Progenitor cell of endocrine pancreas (in vitro differentiated cells): ENCODE results near the gene NEUROG2. TPM values are rescaled to one million over a fixed set of nuclear protein-coding genes. Genes with fewer than 3 reads are reported as not detected.
"Not testable (repeated sequence)": the region's sequence is repeated elsewhere in the genome, so short reads cannot be mapped to it uniquely, and the experiment has no call there.

Experiments used
- DNase-seq: peaks from one replicate; pipeline ENCODE4 v3.0.0; 2021; ENCODE audit warnings: low spot score; ENCODE audit not compliant: unreplicated experiment
- H3K27ac Mint-ChIP-seq: 2 replicates; pipeline ENCODE4 v1.8.0; 2021; ENCODE audit warnings: mild to moderate bottlenecking, moderate library complexity, mixed read lengths
- H3K27me3 Mint-ChIP-seq: 2 replicates; pipeline ENCODE4 v1.8.0; 2021; ENCODE audit warnings: mixed read lengths
- H3K36me3 Mint-ChIP-seq: 2 replicates; pipeline ENCODE4 v1.8.0; 2022; ENCODE audit warnings: mixed read lengths; ENCODE audit not compliant: insufficient read depth
- H3K4me1 Mint-ChIP-seq: 2 replicates; pipeline ENCODE4 v1.8.0; 2021; ENCODE audit warnings: low read depth, mixed read lengths
- H3K4me3 Mint-ChIP-seq: 2 replicates; pipeline ENCODE4 v1.8.0; 2021; ENCODE audit warnings: low read depth, mild to moderate bottlenecking, moderate library complexity, mixed read lengths
- H3K9me3 Mint-ChIP-seq: 2 replicates; pipeline ENCODE4 v1.8.0; 2021; ENCODE audit warnings: low read depth, mixed read lengths
- CTCF ChIP-seq: fragments of 200-600 bp; sonication (generic); IDR thresholded peaks from one replicate; pipeline ENCODE4 v1.5.0; 2021; ENCODE audit warnings: antibody characterized with exemption, mild to moderate bottlenecking; ENCODE audit not compliant: unreplicated experiment
- total RNA-seq: library from RNA; stranded (reverse); gene quantifications from 2 replicates; pipeline ENCODE4 v1.2.1, GENCODE V29; 2021

The NEUROG2 gene
- total RNA-seq, 1 donor from 2014 or later, result not detected

DNA sequence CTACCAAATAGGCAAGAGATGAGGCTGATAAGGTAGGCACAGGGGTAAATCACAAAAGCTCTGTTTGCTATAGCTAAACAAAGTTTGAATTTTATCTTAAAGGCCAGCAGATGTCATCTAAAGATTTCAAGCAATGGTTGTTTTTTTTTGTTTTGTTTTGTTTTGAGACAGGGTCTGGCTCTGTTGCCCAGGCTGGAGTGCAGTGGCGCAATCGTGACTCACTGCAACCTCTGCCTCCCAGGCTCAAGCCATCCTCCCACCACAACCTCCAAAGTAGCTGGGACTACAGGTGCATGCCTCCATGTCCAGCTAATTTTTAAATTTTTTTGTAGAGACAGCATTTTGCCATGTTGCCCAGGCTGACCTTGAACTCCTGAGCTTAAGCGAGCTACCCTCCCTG, 43.1 kb upstream of the NEUROG2 start:
- Mint-ChIP-seq H3K9me3 (no peaks in the 10 kb centered on the region), H3K4me1 (no peaks in the 10 kb centered on the region), H3K4me3 (no peak overlapping the region), H3K36me3 (no peaks in the 10 kb centered on the region), H3K27me3 (no peaks in the 10 kb centered on the region), H3K27ac (no peak overlapping the region)
- no peak for TF ChIP-seq CTCF
- DNase-seq, result no peak

- H3K4me1 Mint-ChIP-seq, result no peaks in the 10 kb centered on the region
- no peak overlapping the region for H3K27ac Mint-ChIP-seq
- no peak for TF ChIP-seq CTCF
- H3K4me3 Mint-ChIP-seq, result no peak overlapping the region
- no peaks in the 10 kb centered on the region for H3K36me3 Mint-ChIP-seq
- H3K9me3 Mint-ChIP-seq, result no peaks in the 10 kb centered on the region
- DNase-seq, result no peak
- H3K27me3 Mint-ChIP-seq, result no peaks in the 10 kb centered on the region
Observed at GRCh38 chr4:112557676-112558411, 41.9 kb upstream of the NEUROG2 start.

DNA sequence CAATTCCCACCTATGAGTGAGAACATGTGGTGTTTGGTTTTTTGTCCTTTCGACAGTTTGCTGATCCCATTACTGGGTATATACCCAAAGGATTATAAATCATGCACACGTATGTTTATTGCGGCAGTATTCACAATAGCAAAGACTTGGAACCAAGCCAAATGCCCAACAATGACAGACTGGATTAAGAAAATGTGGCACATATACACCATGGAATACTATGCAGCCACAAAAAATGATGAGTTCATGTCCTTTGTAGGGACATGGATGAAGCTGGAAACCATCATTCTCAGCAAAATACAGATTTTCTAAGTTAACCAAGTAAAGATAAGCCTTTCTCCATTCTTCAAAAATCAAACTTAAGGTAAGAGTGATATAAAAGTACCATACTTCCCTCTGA, 38.3 kb upstream of the NEUROG2 start:
- H3K27me3 Mint-ChIP-seq, H3K36me3 Mint-ChIP-seq, DNase-seq, H3K4me1 Mint-ChIP-seq, H3K27ac Mint-ChIP-seq, H3K4me3 Mint-ChIP-seq, H3K9me3 Mint-ChIP-seq: not testable (repeated sequence)

- Mint-ChIP-seq H3K27me3 (no peaks in the 10 kb centered on the region), H3K36me3 (no peaks in the 10 kb centered on the region), H3K9me3 (no peaks in the 10 kb centered on the region), H3K4me1 (no peaks in the 10 kb centered on the region), H3K4me3 (no peak overlapping the region), H3K27ac (no peak overlapping the region)
- no peak for DNase-seq
- no peak for TF ChIP-seq CTCF
Observed at GRCh38 chr4:112552668-112553067, 36.7 kb upstream of the NEUROG2 start.

DNA sequence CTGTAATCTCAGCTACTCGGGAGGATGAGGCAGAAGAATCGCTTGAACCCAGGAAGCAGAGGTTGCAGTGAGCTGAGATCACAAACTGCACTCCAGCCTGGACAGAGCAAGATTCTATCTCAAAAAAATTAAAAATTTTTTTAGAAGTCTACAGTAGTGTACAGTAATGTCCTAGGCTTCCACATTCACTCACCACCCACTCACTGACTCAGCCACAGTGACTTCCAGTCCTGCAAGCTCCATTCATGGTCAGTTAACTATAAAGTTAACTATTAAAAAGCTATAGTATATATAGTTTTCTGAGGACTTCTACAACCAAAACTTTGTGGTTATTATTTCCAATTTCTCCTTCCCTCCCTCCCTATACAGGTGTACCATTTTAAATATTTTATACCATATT, 34.7 kb upstream of the NEUROG2 start:
- H3K4me1 Mint-ChIP-seq, result no peaks in the 10 kb centered on the region
- TF ChIP-seq CTCF, result no peak
- H3K27ac Mint-ChIP-seq, result no peak overlapping the region
- H3K4me3 Mint-ChIP-seq, result no peak overlapping the region
- H3K9me3 Mint-ChIP-seq, result no peaks in the 10 kb centered on the region
- no peak for DNase-seq
- H3K36me3 Mint-ChIP-seq, result no peaks in the 10 kb centered on the region
- H3K27me3 Mint-ChIP-seq, result no peaks in the 10 kb centered on the region

DNA sequence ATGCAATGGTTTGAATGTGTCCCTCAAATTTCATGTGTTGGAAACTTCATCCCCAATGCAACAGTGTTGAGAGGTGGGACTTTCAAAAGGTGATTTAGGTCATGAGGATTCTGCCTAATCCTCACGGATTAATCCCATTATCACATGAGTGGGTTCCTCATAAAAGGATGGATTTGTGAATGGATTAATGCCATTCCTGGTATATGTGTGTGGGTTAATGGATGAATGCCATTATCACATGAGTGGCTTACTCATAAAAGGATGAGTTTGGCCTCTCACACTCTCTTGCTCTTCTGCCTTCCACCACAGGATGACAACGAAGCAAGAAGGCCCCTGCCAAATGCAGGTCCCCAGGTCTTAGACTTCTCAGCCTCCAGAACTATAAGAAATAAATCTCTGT, 30.5 kb upstream of the NEUROG2 start:
- TF ChIP-seq CTCF, result no peak
- H3K27ac Mint-ChIP-seq, result no peak overlapping the region
- H3K4me1 Mint-ChIP-seq, result no peaks in the 10 kb centered on the region
- DNase-seq, result no peak
- H3K36me3 Mint-ChIP-seq, result no peaks in the 10 kb centered on the region
- H3K9me3 Mint-ChIP-seq, result no peaks in the 10 kb centered on the region
- no peak overlapping the region for H3K4me3 Mint-ChIP-seq
- H3K27me3 Mint-ChIP-seq, result no peaks in the 10 kb centered on the region
